K562 (cell line): Measurements from ENCODE around the gene ETV3L. TPM values are rescaled to one million over a fixed set of nuclear protein-coding genes. Genes with fewer than 3 reads are reported as not detected.

Source experiments
- FOXA1 ChIP-seq: fragments of 450-650 bp; IDR thresholded peaks from 2 replicates; pipeline ENCODE4 v1.6.1; 2016; ENCODE audit warnings: mild to moderate bottlenecking, borderline replicate concordance
- HIVEP1 ChIP-seq: fragments of 250-450 bp; sonication (Bioruptor Pico); IDR thresholded peaks from 2 replicates; pipeline ENCODE4 v1.4.0; 2020; ENCODE audit warnings: mild to moderate bottlenecking
- ILF3 ChIP-seq: fragments of 450-650 bp; IDR thresholded peaks from 2 replicates; pipeline ENCODE4 v1.6.1; 2018; ENCODE audit warnings: antibody characterized with exemption, mild to moderate bottlenecking, moderate library complexity, borderline replicate concordance
- TFAM ChIP-seq: fragments of 250-450 bp; sonication (Bioruptor Pico); conservative IDR thresholded peaks from 2 replicates; pipeline ENCODE4 v1.5.0; 2021; ENCODE audit warnings: mild to moderate bottlenecking, moderate library complexity
- polyA plus RNA-seq, 8 experiments: library from polyadenylated mRNA; depleted of rRNA in 4 of 8; stranded (reverse) in 5 of 8; unstranded in 3 of 8; fragments of >200 nt; fragmentation: Nextera tagmentation in 2 of 8; fragmentation: Illumina TruSeq in 1 of 8; extraction: Ambion mirVana in 2 of 8; extraction: Trizol in 1 of 8; gene quantifications; 2 replicates each; pipeline versions ENCODE4 v1.2.1 to v1.2.3, GENCODE V29; 2011 to 2014; ENCODE audit warnings: inconsistent platforms in 1 of 8, missing spikeins in 1 of 8
- total RNA-seq, 7 experiments: library from RNA; depleted of rRNA in 6 of 7; stranded (reverse); fragments of >200 nt in 6 of 7; fragmentation: Illumina TruSeq in 2 of 7; extraction: Trizol in 2 of 7; gene quantifications; 2 replicates each; pipeline versions ENCODE4 v1.2.1 to v1.2.3, GENCODE V29; 2011 to 2021; ENCODE audit warnings: low replicate concordance in 1 of 7
- TF ChIP-seq, protein P1 (sequence below): fragments of 200-600 bp; sonication (generic); IDR thresholded peaks from one replicate; pipeline ENCODE4 v1.6.1; 2012; ENCODE audit warnings: mild to moderate bottlenecking, low read depth, low read length, inconsistent platforms
- TF ChIP-seq, protein P2 (sequence below): fragments of 450-650 bp; formaldehyde crosslinking; IDR thresholded peaks from 2 replicates; pipeline ENCODE4 v1.4.0; 2020; ENCODE audit warnings: mild to moderate bottlenecking
- TF ChIP-seq, protein P3 (sequence below), 2 experiments: IDR thresholded peaks; 2 replicates each; pipeline ENCODE4 v1.6.1; 2012; ENCODE audit warnings: improper control_type of control experiment in 2 of 2, low read depth in 2 of 2, low read length in 2 of 2, borderline replicate concordance in 1 of 2
- TF ChIP-seq, protein P4 (sequence below): fragments of 450-650 bp; formaldehyde crosslinking; conservative IDR thresholded peaks from 2 replicates; pipeline ENCODE4 v1.4.0; 2022; ENCODE audit warnings: mild to moderate bottlenecking, missing genetic modification characterization

Gene ETV3L
- total and polyA plus RNA-seq, 9 of the 15 experiments (the other 6 are each of a cell fraction or from before 2014, with no cell fraction given), result not detected

DNA sequence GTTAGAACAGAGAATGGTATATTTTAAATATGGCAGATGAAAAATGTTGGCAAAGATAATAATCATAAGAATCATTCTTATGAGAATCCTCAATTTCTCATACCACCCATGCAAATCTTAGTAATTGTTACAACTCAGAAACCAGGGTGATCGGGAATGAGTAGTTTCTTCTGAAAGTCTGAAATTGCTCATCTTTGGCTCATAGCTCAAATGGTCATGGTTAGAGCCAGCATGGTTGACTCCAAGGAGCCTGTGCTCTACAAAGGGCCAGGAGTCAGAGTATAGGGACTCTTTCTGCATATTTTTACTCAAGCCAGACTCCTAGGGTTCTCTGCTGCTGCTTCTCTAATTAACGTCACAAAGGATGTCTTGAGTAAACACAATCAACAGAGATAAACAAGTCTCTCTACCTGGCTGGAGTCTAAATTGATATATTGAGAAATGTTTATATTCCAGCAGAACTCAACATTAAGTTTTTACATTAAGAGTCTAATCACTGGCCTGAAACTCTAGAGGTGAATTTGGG, 40.5 kb upstream of the ETV3L start (continued):
- TF ChIP-seq, protein P1, sequence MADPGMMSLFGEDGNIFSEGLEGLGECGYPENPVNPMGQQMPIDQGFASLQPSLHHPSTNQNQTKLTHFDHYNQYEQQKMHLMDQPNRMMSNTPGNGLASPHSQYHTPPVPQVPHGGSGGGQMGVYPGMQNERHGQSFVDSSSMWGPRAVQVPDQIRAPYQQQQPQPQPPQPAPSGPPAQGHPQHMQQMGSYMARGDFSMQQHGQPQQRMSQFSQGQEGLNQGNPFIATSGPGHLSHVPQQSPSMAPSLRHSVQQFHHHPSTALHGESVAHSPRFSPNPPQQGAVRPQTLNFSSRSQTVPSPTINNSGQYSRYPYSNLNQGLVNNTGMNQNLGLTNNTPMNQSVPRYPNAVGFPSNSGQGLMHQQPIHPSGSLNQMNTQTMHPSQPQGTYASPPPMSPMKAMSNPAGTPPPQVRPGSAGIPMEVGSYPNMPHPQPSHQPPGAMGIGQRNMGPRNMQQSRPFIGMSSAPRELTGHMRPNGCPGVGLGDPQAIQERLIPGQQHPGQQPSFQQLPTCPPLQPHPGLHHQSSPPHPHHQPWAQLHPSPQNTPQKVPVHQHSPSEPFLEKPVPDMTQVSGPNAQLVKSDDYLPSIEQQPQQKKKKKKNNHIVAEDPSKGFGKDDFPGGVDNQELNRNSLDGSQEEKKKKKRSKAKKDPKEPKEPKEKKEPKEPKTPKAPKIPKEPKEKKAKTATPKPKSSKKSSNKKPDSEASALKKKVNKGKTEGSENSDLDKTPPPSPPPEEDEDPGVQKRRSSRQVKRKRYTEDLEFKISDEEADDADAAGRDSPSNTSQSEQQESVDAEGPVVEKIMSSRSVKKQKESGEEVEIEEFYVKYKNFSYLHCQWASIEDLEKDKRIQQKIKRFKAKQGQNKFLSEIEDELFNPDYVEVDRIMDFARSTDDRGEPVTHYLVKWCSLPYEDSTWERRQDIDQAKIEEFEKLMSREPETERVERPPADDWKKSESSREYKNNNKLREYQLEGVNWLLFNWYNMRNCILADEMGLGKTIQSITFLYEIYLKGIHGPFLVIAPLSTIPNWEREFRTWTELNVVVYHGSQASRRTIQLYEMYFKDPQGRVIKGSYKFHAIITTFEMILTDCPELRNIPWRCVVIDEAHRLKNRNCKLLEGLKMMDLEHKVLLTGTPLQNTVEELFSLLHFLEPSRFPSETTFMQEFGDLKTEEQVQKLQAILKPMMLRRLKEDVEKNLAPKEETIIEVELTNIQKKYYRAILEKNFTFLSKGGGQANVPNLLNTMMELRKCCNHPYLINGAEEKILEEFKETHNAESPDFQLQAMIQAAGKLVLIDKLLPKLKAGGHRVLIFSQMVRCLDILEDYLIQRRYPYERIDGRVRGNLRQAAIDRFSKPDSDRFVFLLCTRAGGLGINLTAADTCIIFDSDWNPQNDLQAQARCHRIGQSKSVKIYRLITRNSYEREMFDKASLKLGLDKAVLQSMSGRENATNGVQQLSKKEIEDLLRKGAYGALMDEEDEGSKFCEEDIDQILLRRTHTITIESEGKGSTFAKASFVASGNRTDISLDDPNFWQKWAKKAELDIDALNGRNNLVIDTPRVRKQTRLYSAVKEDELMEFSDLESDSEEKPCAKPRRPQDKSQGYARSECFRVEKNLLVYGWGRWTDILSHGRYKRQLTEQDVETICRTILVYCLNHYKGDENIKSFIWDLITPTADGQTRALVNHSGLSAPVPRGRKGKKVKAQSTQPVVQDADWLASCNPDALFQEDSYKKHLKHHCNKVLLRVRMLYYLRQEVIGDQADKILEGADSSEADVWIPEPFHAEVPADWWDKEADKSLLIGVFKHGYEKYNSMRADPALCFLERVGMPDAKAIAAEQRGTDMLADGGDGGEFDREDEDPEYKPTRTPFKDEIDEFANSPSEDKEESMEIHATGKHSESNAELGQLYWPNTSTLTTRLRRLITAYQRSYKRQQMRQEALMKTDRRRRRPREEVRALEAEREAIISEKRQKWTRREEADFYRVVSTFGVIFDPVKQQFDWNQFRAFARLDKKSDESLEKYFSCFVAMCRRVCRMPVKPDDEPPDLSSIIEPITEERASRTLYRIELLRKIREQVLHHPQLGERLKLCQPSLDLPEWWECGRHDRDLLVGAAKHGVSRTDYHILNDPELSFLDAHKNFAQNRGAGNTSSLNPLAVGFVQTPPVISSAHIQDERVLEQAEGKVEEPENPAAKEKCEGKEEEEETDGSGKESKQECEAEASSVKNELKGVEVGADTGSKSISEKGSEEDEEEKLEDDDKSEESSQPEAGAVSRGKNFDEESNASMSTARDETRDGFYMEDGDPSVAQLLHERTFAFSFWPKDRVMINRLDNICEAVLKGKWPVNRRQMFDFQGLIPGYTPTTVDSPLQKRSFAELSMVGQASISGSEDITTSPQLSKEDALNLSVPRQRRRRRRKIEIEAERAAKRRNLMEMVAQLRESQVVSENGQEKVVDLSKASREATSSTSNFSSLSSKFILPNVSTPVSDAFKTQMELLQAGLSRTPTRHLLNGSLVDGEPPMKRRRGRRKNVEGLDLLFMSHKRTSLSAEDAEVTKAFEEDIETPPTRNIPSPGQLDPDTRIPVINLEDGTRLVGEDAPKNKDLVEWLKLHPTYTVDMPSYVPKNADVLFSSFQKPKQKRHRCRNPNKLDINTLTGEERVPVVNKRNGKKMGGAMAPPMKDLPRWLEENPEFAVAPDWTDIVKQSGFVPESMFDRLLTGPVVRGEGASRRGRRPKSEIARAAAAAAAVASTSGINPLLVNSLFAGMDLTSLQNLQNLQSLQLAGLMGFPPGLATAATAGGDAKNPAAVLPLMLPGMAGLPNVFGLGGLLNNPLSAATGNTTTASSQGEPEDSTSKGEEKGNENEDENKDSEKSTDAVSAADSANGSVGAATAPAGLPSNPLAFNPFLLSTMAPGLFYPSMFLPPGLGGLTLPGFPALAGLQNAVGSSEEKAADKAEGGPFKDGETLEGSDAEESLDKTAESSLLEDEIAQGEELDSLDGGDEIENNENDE, result no peak
- TF ChIP-seq, protein P2, sequence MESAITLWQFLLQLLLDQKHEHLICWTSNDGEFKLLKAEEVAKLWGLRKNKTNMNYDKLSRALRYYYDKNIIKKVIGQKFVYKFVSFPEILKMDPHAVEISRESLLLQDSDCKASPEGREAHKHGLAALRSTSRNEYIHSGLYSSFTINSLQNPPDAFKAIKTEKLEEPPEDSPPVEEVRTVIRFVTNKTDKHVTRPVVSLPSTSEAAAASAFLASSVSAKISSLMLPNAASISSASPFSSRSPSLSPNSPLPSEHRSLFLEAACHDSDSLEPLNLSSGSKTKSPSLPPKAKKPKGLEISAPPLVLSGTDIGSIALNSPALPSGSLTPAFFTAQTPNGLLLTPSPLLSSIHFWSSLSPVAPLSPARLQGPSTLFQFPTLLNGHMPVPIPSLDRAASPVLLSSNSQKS (CRISPR knock-in tag), result no peak
- no peak for TF ChIP-seq FOXA1
- no peak for TF ChIP-seq TFAM (CRISPR knock-in tag)
- no peak for TF ChIP-seq HIVEP1 (CRISPR knock-in tag)
- TF ChIP-seq ILF3, result no peak
- TF ChIP-seq, protein P3, sequence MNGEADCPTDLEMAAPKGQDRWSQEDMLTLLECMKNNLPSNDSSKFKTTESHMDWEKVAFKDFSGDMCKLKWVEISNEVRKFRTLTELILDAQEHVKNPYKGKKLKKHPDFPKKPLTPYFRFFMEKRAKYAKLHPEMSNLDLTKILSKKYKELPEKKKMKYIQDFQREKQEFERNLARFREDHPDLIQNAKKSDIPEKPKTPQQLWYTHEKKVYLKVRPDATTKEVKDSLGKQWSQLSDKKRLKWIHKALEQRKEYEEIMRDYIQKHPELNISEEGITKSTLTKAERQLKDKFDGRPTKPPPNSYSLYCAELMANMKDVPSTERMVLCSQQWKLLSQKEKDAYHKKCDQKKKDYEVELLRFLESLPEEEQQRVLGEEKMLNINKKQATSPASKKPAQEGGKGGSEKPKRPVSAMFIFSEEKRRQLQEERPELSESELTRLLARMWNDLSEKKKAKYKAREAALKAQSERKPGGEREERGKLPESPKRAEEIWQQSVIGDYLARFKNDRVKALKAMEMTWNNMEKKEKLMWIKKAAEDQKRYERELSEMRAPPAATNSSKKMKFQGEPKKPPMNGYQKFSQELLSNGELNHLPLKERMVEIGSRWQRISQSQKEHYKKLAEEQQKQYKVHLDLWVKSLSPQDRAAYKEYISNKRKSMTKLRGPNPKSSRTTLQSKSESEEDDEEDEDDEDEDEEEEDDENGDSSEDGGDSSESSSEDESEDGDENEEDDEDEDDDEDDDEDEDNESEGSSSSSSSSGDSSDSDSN (IDR thresholded peaks at IDR 0.05; ENCODE audit: borderline replicate concordance in 1 of 2, low read depth in 2 of 2, low read length in 2 of 2), result no peak
- TF ChIP-seq, protein P4, sequence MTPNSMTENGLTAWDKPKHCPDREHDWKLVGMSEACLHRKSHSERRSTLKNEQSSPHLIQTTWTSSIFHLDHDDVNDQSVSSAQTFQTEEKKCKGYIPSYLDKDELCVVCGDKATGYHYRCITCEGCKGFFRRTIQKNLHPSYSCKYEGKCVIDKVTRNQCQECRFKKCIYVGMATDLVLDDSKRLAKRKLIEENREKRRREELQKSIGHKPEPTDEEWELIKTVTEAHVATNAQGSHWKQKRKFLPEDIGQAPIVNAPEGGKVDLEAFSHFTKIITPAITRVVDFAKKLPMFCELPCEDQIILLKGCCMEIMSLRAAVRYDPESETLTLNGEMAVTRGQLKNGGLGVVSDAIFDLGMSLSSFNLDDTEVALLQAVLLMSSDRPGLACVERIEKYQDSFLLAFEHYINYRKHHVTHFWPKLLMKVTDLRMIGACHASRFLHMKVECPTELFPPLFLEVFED (CRISPR knock-in tag), result no peak
- TF ChIP-seq, all 486 proteins: peak for 0
